H9 (cell line): ENCODE results near the gene TMIE. TPM values are rescaled to one million over a fixed set of nuclear protein-coding genes. Genes with fewer than 3 reads are reported as not detected.

Experiments
- DNase-seq: peaks from one replicate; pipeline ENCODE4 v3.0.0-alpha.2; 2017
- H2AFZ ChIP-seq: one replicate; pipeline ENCODE4 v1.6.1; 2013; ENCODE audit warnings: mild to moderate bottlenecking, low read length, control low read depth, moderate library complexity
- H2AK5ac ChIP-seq: 2 replicates; pipeline ENCODE4 v1.6.1; 2013; ENCODE audit warnings: low read length, control low read depth, mixed read lengths; ENCODE audit not compliant: insufficient read length
- H2BK120ac ChIP-seq: one replicate; pipeline ENCODE4 v1.6.1; 2013; ENCODE audit warnings: low read depth, mild to moderate bottlenecking, low read length, control low read depth, inconsistent platforms; ENCODE audit not compliant: poor library complexity, severe bottlenecking
- H2BK12ac ChIP-seq: 2 replicates; pipeline ENCODE4 v1.6.1; 2013; ENCODE audit warnings: low read length, control low read depth, mixed read lengths, low read depth; ENCODE audit not compliant: insufficient read length
- H2BK15ac ChIP-seq: 2 replicates; pipeline ENCODE4 v1.6.1; 2013; ENCODE audit warnings: low read depth, low read length, control low read depth
- H2BK20ac ChIP-seq: one replicate; pipeline ENCODE4 v1.6.1; 2013; ENCODE audit warnings: low read depth, mild to moderate bottlenecking, low read length, control low read depth, inconsistent platforms; ENCODE audit not compliant: poor library complexity, severe bottlenecking
- H2BK5ac ChIP-seq: 2 replicates; pipeline ENCODE4 v1.6.1; 2013; ENCODE audit warnings: low read length, control low read depth, mixed read lengths; ENCODE audit not compliant: insufficient read length
- H3K14ac ChIP-seq: 2 replicates; pipeline ENCODE4 v1.6.1; 2013; ENCODE audit warnings: low read length, control low read depth; ENCODE audit not compliant: insufficient read depth
- H3K18ac ChIP-seq: 2 replicates; pipeline ENCODE4 v1.6.1; 2013; ENCODE audit warnings: low read depth, mild to moderate bottlenecking, mixed read lengths, low read length, control low read depth; ENCODE audit not compliant: insufficient read length
- H3K23ac ChIP-seq: 2 replicates; pipeline ENCODE4 v1.6.1; 2013; ENCODE audit warnings: low read length, control low read depth, mixed read lengths, low read depth; ENCODE audit not compliant: insufficient read length
- H3K23me2 ChIP-seq: 2 replicates; pipeline ENCODE4 v1.6.1; 2013; ENCODE audit warnings: low read depth, mild to moderate bottlenecking, mixed read lengths, low read length, control low read depth; ENCODE audit not compliant: insufficient read length, poor library complexity, severe bottlenecking
- H3K27ac ChIP-seq: 2 replicates; pipeline ENCODE4 v1.5.1; 2013; ENCODE audit warnings: low read length, control low read depth, mixed read lengths, low read depth; ENCODE audit not compliant: insufficient read length
- H3K27me3 ChIP-seq: 2 replicates; pipeline ENCODE4 v1.6.1; 2013; ENCODE audit warnings: low read length, control low read depth, inconsistent platforms; ENCODE audit not compliant: insufficient read depth
- H3K4ac ChIP-seq: 2 replicates; pipeline ENCODE4 v1.6.1; 2013; ENCODE audit warnings: low read depth, mild to moderate bottlenecking, control low read depth, inconsistent platforms, low read length, moderate library complexity
- H3K4me1 ChIP-seq: 2 replicates; pipeline ENCODE4 v1.6.1; 2013; ENCODE audit warnings: low read length, control low read depth, inconsistent platforms; ENCODE audit not compliant: insufficient read depth
- H3K4me2 ChIP-seq: 2 replicates; pipeline ENCODE4 v1.6.1; 2013; ENCODE audit warnings: low read length, control low read depth, mixed read lengths; ENCODE audit not compliant: insufficient read length, insufficient read depth
- H3K56ac ChIP-seq: 2 replicates; pipeline ENCODE4 v1.6.1; 2013; ENCODE audit warnings: low read depth, mild to moderate bottlenecking, mixed read lengths, low read length, control low read depth; ENCODE audit not compliant: insufficient read length
- H3K79me1 ChIP-seq: 2 replicates; pipeline ENCODE4 v1.6.1; 2013; ENCODE audit warnings: low read depth, mild to moderate bottlenecking, moderate library complexity, low read length, control low read depth, inconsistent platforms; ENCODE audit not compliant: insufficient read depth, poor library complexity, severe bottlenecking
- H3K79me2 ChIP-seq: 2 replicates; pipeline ENCODE4 v1.6.1; 2013; ENCODE audit warnings: low read length, control low read depth, inconsistent platforms; ENCODE audit not compliant: insufficient read depth
- H3K9ac ChIP-seq: 2 replicates; pipeline ENCODE4 v1.6.1; 2013; ENCODE audit warnings: low read length, control low read depth, mixed read lengths; ENCODE audit not compliant: insufficient read length; ENCODE audit errors: extremely low read depth
- H3K9me3 ChIP-seq: one replicate; pipeline ENCODE4 v1.6.1; 2013; ENCODE audit warnings: low read depth, low read length, inconsistent platforms; ENCODE audit not compliant: control insufficient read depth
- H3T11ph ChIP-seq: one replicate; pipeline ENCODE4 v1.6.1; 2013; ENCODE audit warnings: mild to moderate bottlenecking, low read length, control low read depth, inconsistent platforms
- H4K20me1 ChIP-seq: one replicate; pipeline ENCODE4 v1.6.1; 2013; ENCODE audit not compliant: control insufficient read depth, insufficient read length, insufficient read depth
- H4K5ac ChIP-seq: 2 replicates; pipeline ENCODE4 v1.6.1; 2013; ENCODE audit warnings: low read depth, mild to moderate bottlenecking, mixed read lengths, low read length, control low read depth; ENCODE audit not compliant: insufficient read length
- H4K8ac ChIP-seq: replicated peaks from 2 replicates; pipeline ENCODE4 v1.6.1; 2013; ENCODE audit warnings: low read length, control low read depth, mixed read lengths, low read depth; ENCODE audit not compliant: insufficient read length
- H4K91ac ChIP-seq: 2 replicates; pipeline ENCODE4 v1.6.1; 2013; ENCODE audit warnings: low read depth, mild to moderate bottlenecking, moderate library complexity, mixed read lengths, low read length, control low read depth; ENCODE audit not compliant: insufficient read length
- H3K27ac Mint-ChIP-seq, 3 experiments: 2 replicates in 2 of 3; 3 replicates in 1 of 3; pipeline ENCODE4 v1.8.0; 2020 to 2021; ENCODE audit warnings: mixed read lengths in 3 of 3, mild to moderate bottlenecking in 1 of 3, moderate library complexity in 1 of 3
- H3K27me3 Mint-ChIP-seq: 2 replicates; pipeline ENCODE4 v1.8.0; 2021; ENCODE audit warnings: low read depth, mild to moderate bottlenecking, moderate library complexity, mixed read lengths
- H3K36me3 Mint-ChIP-seq, 3 experiments: 2 replicates in 2 of 3; 3 replicates in 1 of 3; pipeline ENCODE4 v1.8.0; 2020 to 2021; ENCODE audit warnings: low read depth in 3 of 3, mixed read lengths in 3 of 3; ENCODE audit not compliant: insufficient read depth in 1 of 3
- H3K4me1 Mint-ChIP-seq, 2 experiments: 2 replicates each; pipeline ENCODE4 v1.8.0; 2020; ENCODE audit warnings: mixed read lengths in 2 of 2
- H3K4me3 Mint-ChIP-seq, 2 experiments: 2 replicates in 1 of 2; 3 replicates in 1 of 2; pipeline ENCODE4 v1.8.0; 2020 to 2021; ENCODE audit warnings: mild to moderate bottlenecking in 2 of 2, mixed read lengths in 2 of 2, moderate library complexity in 1 of 2
- H3K9me3 Mint-ChIP-seq, 2 experiments: 2 replicates in 1 of 2; 3 replicates in 1 of 2; pipeline ENCODE4 v1.8.0; 2020; ENCODE audit warnings: mild to moderate bottlenecking in 2 of 2, mixed read lengths in 2 of 2, moderate library complexity in 1 of 2
- WGBS: extraction: QIAGEN DNeasy Blood & Tissue Kit; methylation state at CpG from one replicate; pipeline ENCODE4 v1.1.7; 2013; ENCODE audit warnings: missing lambda C conversion rate, low lambda C conversion rate, mixed read lengths; ENCODE audit not compliant: insufficient read length; ENCODE audit errors: extremely low coverage; 5-methylcytosine and 5-hydroxymethylcytosine counted together
- total RNA-seq: library from RNA; stranded (reverse); gene quantifications from 2 replicates; pipeline ENCODE4 v1.2.1, GENCODE V29; 2021
- TF ChIP-seq, protein P1 (sequence below): fragments of 200-600 bp; sonication (generic); conservative IDR thresholded peaks from 3 replicates; pipeline ENCODE4 v1.8.0; 2021; ENCODE audit warnings: antibody characterized with exemption, mild to moderate bottlenecking

The TMIE gene
- total RNA-seq, 1 experiment from 2014 or later: 0.63 TPM

DNA sequence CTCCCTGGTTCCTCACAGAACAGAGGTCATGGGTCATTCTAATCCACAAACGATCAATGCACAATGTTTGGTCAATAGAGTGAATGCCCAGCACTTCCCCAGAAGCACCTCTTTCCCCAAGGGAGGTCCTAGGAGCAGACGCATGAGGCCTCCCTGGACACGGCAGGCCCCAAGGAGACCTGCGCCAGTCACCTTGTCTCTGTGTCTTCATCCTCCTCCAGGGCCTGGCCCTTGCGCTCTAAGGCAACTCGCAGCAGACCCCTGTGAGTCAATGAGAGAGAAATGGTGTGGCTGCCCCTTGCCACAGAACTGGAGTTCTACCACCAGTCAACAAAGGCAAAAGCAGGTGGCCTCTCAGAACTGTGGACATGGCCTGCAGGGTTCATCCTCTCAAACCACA is 25.8 kb upstream of the TMIE start:
- H3K4ac ChIP-seq: no peak overlapping the region
- no peak for DNase-seq
- no peaks in the 10 kb centered on the region for H3K4me1 ChIP-seq
- H3K36me3 Mint-ChIP-seq: peaks cover 0 to 8% (median 0%) of the 10 kb centered on the region in 3 experiments; a peak in 2 of 7 replicates
- no peak overlapping the region for H2BK5ac ChIP-seq
- H3K79me1 ChIP-seq: no peaks in the 10 kb centered on the region
- H2AK5ac ChIP-seq: no peak overlapping the region
- no peak overlapping the region for H3K14ac ChIP-seq
- H4K5ac ChIP-seq: no peak overlapping the region
- no peaks in the 10 kb centered on the region for H3K27me3 ChIP-seq
- no peaks in the 10 kb centered on the region for H3K9me3 ChIP-seq
- H3T11ph ChIP-seq: no peak overlapping the region
- no peak overlapping the region for H3K27ac Mint-ChIP-seq
- no peaks in the 10 kb centered on the region for H3K9me3 Mint-ChIP-seq
- H3K23me2 ChIP-seq: no peaks in the 10 kb centered on the region
- no peaks in the 10 kb centered on the region; the same call in 1 of the 2 replicates for H3K27me3 Mint-ChIP-seq
- H2BK12ac ChIP-seq: no peak overlapping the region
- no peak overlapping the region for H4K91ac ChIP-seq
- H3K4me1 Mint-ChIP-seq: peaks cover 3 to 16% of the 10 kb centered on the region in 2 experiments
- no peaks in the 10 kb centered on the region for H4K20me1 ChIP-seq
- H3K27ac ChIP-seq: no peak overlapping the region
- no peak overlapping the region for H3K4me3 Mint-ChIP-seq
- no peak overlapping the region for H3K9ac ChIP-seq
- no peak overlapping the region for H3K18ac ChIP-seq
- H2AFZ ChIP-seq: no peak overlapping the region
- H3K56ac ChIP-seq: no peak overlapping the region
- H2BK15ac ChIP-seq: no peak overlapping the region
- no peak overlapping the region for H2BK20ac ChIP-seq
- no peak overlapping the region for H3K23ac ChIP-seq
- H3K79me2 ChIP-seq: no peaks in the 10 kb centered on the region
- no CpG with 5 or more reads among the region's 6 CpGs for WGBS
- H2BK120ac ChIP-seq: no peak overlapping the region
- H4K8ac ChIP-seq: no peak overlapping the region
- no peak overlapping the region for H3K4me2 ChIP-seq
- TF ChIP-seq, protein P1, sequence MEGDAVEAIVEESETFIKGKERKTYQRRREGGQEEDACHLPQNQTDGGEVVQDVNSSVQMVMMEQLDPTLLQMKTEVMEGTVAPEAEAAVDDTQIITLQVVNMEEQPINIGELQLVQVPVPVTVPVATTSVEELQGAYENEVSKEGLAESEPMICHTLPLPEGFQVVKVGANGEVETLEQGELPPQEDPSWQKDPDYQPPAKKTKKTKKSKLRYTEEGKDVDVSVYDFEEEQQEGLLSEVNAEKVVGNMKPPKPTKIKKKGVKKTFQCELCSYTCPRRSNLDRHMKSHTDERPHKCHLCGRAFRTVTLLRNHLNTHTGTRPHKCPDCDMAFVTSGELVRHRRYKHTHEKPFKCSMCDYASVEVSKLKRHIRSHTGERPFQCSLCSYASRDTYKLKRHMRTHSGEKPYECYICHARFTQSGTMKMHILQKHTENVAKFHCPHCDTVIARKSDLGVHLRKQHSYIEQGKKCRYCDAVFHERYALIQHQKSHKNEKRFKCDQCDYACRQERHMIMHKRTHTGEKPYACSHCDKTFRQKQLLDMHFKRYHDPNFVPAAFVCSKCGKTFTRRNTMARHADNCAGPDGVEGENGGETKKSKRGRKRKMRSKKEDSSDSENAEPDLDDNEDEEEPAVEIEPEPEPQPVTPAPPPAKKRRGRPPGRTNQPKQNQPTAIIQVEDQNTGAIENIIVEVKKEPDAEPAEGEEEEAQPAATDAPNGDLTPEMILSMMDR: no peak
